ENCODE measurements around the gene GPC2.

The GPC2 gene

GRCh38 chr7:100169147-100169850 lies 7.9 kb downstream of the GPC2 start:
- DNase-seq (ENCODE audit: low read depth in 2 of 2) = no peak

- no peak for DNase-seq (ENCODE audit: low read depth in 2 of 2)
Observed at GRCh38 chr7:100167912-100168323, 9.3 kb downstream of the GPC2 start.

GRCh38 chr7:100166970-100167911 lies 9.9 kb downstream of the GPC2 start:
- DNase-seq (ENCODE audit: low read depth in 2 of 2) = no peak

- DNase-seq (ENCODE audit: low read depth in 2 of 2) = no peak
Observed at GRCh38 chr7:100166317-100166940, 10.8 kb downstream of the GPC2 start.

GRCh38 chr7:100163871-100164270 lies 13.3 kb downstream of the GPC2 start:
- no peak for DNase-seq (ENCODE audit: low read depth in 2 of 2)

- no peak for DNase-seq (ENCODE audit: low read depth in 2 of 2)
Observed at GRCh38 chr7:100163006-100163531, 14.1 kb downstream of the GPC2 start.

GRCh38 chr7:100160067-100160466 lies 17.1 kb downstream of the GPC2 start:
- no peak for DNase-seq (ENCODE audit: low read depth in 2 of 2)

- DNase-seq (ENCODE audit: low read depth in 2 of 2) = no peak
Observed at GRCh38 chr7:100159099-100159623, 18.0 kb downstream of the GPC2 start.

- DNase-seq (ENCODE audit: low read depth in 2 of 2) = peak; percentile 91 to 96
Observed at GRCh38 chr7:100158229-100159098, 18.7 kb downstream of the GPC2 start, which contains the start of gene TRAPPC14. Gene TRAPPC14, minus strand, starts transcription at chr7:100158723. Its CDS starts 224 bp downstream, at chr7:100158499.

- no peak for DNase-seq (ENCODE audit: low read depth in 2 of 2)
Observed at GRCh38 chr7:100157334-100158228, 19.6 kb downstream of the GPC2 start.

- no peak for DNase-seq (ENCODE audit: low read depth in 2 of 2)
Observed at GRCh38 chr7:100157069-100157333, 20.2 kb downstream of the GPC2 start.

GRCh38 chr7:100156331-100157068 lies 20.7 kb downstream of the GPC2 start:
- no peak for DNase-seq (ENCODE audit: low read depth in 2 of 2)

- no peak for DNase-seq (ENCODE audit: low read depth in 2 of 2)
Observed at GRCh38 chr7:100155553-100156317, 21.4 kb downstream of the GPC2 start.

- DNase-seq (ENCODE audit: low read depth in 2 of 2) = no peak
Observed at GRCh38 chr7:100154651-100155491, 22.3 kb downstream of the GPC2 start.

- no peak for DNase-seq (ENCODE audit: low read depth in 2 of 2)
Observed at GRCh38 chr7:100153708-100154535, 23.3 kb downstream of the GPC2 start.

- DNase-seq (ENCODE audit: low read depth in 2 of 2) = no peak
Observed at GRCh38 chr7:100152937-100153666, 24.1 kb downstream of the GPC2 start.

Measured in activated CD4-positive, alpha-beta T cell treated with anti-CD3 and anti-CD28 coated beads for 24 hours (primary cell).